GM21360 (cell line): ENCODE data around the gene DYNC1H1.

Source experiments
- ATAC-seq: cut with Tn5 transposase; IDR thresholded peaks from one replicate; pipeline ENCODE4 v1.9.1; 2021; ENCODE audit warnings: mild to moderate bottlenecking, moderate library complexity; ENCODE audit not compliant: unreplicated experiment

DYNC1H1 gene

GRCh38 chr14:101991352-101991751, 27.0 kb downstream of the DYNC1H1 start:
- peak; percentile 46 for ATAC-seq

DNA sequence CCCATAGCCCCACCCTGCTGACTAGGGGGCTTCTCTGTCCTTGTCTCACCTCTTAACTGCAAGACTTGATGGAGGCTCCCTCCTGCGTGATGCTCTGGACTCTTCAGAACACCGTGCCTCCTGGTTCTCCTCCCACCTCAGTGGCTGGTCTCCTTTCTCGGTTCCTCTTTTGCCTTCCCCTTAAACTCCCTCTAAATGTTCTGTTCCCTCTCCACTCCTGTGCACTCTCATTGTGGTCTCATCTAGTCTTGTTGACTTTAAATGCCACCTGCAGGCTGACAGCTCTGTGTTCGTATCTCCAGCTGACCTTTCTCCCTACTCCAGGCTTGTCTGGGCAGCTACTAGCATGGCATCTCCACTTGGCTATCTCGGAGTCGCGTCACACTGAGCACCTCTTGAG, 28.3 kb downstream of the DYNC1H1 start:
- ATAC-seq: peak; percentile 88

GRCh38 chr14:101997429-101998336, 33.3 kb downstream of the DYNC1H1 start:
- no peak for ATAC-seq

- no peak for ATAC-seq
Observed at GRCh38 chr14:102000902-102001301, 36.5 kb downstream of the DYNC1H1 start.

DNA sequence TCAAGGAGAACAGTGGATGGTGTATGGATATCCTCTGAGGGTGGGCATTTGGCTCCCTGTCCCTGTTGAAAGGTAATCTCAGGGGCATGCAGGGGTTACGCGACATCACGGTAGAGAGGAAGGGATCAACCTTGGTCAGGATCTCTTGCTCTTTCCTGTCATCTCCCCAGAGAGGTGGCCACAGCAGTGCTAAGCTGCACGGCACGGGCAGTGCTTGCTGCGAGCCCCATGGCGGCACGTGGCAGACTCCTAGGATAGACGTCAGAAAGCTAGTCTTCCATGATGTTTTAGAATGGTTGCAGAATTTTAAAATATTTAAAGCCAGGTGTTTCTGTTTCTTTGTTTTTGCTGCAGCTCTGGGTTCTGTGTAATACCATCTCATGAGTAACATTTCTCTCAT, 41.0 kb downstream of the DYNC1H1 start:
- no peak for ATAC-seq

DNA sequence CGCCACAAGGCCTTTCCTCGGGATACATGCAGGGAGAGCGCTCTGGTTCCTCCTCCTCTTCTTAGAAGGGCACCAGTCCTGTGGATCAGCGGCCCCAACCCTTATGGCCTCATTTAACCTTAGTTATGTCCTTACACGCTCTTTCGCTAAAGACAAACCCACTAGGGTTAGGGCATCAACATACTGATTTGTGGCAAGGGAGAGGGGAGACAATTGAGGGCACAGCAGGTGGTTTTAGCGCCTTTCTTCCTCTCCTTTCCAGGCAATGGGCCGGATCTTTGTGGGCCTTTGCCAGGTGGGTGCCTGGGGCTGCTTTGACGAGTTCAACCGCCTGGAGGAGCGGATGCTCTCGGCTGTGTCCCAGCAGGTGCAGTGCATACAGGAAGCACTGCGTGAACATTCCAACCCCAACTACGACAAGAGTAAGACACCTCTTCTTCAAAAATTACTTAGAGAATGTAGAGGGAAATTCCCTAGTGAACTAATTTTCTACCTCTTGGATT, 43.6 kb downstream of the DYNC1H1 start:
- no peak for ATAC-seq

GRCh38 chr14:102008891-102009290, 44.5 kb downstream of the DYNC1H1 start:
- ATAC-seq: no peak

GRCh38 chr14:102011631-102012030, 47.3 kb downstream of the DYNC1H1 start:
- no peak for ATAC-seq

GRCh38 chr14:102012336-102012735, 48.0 kb downstream of the DYNC1H1 start:
- no peak for ATAC-seq

GRCh38 chr14:102013669-102014200, 49.4 kb downstream of the DYNC1H1 start:
- no peak for ATAC-seq

GRCh38 chr14:102015045-102015685, 50.8 kb downstream of the DYNC1H1 start:
- ATAC-seq: no peak

DNA sequence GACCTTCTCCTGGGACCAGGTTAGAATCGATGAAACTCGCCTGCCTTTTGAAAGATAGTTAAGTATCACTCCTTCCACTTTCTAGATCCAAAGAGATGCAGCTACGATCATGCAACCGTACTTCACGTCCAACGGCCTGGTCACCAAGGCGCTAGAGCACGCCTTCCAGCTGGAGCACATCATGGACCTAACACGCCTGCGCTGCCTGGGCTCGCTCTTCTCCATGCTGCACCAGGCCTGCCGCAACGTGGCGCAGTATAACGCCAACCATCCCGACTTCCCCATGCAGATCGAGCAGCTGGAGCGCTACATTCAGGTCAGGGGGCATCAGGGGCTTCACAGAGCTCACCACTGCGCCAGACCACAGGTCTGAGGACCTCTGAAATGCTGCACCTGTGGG, 51.4 kb downstream of the DYNC1H1 start:
- no peak for ATAC-seq

GRCh38 chr14:102016420-102017090, 52.2 kb downstream of the DYNC1H1 start:
- ATAC-seq: no peak

GRCh38 chr14:102018251-102018650, 53.9 kb downstream of the DYNC1H1 start:
- ATAC-seq: no peak

GRCh38 chr14:102019006-102019540, 54.7 kb downstream of the DYNC1H1 start:
- no peak for ATAC-seq

DNA sequence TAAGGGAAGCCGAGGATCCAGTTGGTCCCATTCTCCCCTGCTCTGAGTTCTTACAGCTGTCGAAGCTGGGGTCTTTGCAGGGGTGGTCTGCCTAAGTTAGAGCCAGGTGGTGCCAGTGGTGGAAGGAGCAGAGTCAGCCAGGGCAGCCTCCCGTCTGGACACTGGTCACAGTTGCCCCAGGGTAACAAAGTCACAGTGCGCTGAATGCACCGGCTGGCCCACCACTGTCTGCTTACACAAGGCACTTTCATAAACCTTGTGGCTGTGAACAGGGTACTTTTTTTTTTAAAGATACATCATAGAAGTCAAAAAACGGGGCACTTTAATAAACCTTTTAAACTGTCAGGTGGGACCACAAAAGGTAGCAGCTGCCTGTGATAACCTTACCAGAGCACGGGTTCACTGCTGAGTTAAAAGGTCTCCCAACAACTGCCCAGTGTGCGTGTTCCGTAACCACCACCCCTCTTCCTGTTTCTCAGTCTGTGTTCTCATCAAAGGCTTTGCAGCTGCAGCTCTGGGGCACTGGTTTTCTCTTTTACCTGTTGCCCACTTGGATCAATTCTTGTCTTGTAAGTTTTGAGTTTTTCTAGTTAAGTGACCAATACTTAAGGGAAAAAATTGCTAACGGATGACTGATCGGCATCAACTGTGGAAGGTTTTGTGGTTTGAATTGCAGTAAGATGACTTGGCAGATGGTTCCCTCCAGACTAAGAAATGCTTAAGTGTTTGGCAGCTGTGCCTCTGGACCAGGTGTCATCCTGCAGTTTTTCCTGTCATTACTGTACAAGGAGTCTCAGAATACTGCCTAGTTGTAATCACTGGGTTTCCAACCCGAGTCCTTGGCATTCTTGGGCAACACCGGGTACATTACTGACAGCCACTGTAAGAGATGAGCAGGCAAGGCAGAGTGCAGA, 55.9 kb downstream of the DYNC1H1 start:
- ATAC-seq: no peak

- no peak for ATAC-seq
Observed at GRCh38 chr14:102026934-102027333, 62.6 kb downstream of the DYNC1H1 start.

DNA sequence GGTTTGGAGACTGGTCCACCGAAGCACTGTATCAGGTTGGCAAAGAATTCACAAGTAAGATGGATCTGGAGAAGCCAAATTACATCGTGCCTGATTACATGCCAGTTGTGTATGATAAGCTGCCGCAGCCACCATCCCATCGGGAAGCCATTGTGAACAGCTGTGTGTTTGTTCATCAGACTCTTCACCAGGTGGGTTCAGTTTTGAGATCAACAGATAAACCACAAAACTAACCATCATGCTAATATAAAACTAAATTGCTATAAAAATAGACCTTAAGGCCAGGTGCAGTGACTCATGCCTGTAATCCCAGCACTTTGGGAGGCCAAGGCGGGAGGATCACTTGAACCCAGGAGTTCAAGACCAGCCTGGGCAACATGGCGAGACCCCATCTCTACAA, 63.6 kb downstream of the DYNC1H1 start:
- no peak for ATAC-seq

GRCh38 chr14:102028733-102029132, 64.4 kb downstream of the DYNC1H1 start:
- no peak for ATAC-seq

DNA sequence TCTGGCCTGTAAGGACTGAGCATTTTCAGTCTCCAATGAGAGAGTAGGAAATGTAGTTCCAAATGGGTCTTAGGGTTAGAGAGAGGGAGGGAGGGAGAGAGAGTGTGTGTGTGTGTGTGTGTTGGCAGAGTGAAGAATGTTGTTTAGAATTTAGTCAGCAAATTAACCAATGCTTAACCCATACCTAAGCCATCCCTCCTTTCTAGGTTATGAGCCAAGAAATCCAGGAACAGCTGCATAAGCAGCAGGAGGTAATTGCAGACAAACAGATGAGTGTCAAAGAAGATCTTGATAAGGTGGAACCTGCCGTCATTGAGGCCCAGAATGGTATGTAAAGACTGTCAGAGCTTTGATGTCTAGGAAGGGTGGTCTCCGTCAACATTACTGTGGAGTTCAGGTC, 65.6 kb downstream of the DYNC1H1 start:
- no peak for ATAC-seq
